Endothelial cell of umbilical vein (primary cell): Measurements from ENCODE around the gene SERPINA6. TPM values are rescaled to one million over a fixed set of nuclear protein-coding genes. Genes with fewer than 3 reads are reported as not detected.

Experiments
- BruUV-seq: library from RNA; stranded (reverse); fragments of 400-500 nt; replicated peaks from 2 replicates; lab custom pipeline; 2021; lab: Mats Ljungman, UMichigan
- CTCF ChIA-PET: fragments of 300-600, 350-600 bp; sonication (Branson Sonifier 250); formaldehyde crosslinking; loops from one replicate; lab custom pipeline; 2021; ENCODE audit warnings: antibody characterized with exemption, inconsistent platforms; lab: Charles Lee
- POLR2A ChIA-PET: fragments of 300-600, 350-600 bp; sonication (Branson Sonifier 250); formaldehyde crosslinking; loops from one replicate; lab custom pipeline; 2021; ENCODE audit warnings: antibody characterized with exemption, inconsistent platforms; lab: Charles Lee
- DNase-seq: peaks from one replicate; pipeline ENCODE4 v3.0.0-alpha.2; 2011; ENCODE audit warnings: low read depth, low spot score
- FAIRE-seq: peaks from 2 replicates; lab custom pipeline; 2011; peaks lifted over from hg19 to GRCh38; lab: Jason Lieb, UNC
- H2AFZ ChIP-seq: 2 replicates; pipeline ENCODE4 v1.6.0; 2012; ENCODE audit warnings: low read depth, low read length, control low read depth, inconsistent platforms
- H3K27ac ChIP-seq: 2 replicates; pipeline ENCODE4 v1.5.1; 2011; ENCODE audit warnings: low read depth, mild to moderate bottlenecking, control low read depth, low read length, moderate library complexity; ENCODE audit not compliant: insufficient read depth
- H3K27me3 ChIP-seq, 2 experiments: 2 replicates each; pipeline versions ENCODE4 v1.6.0 to v1.6.1; 2011; ENCODE audit warnings: low read length in 2 of 2, mixed read lengths in 1 of 2; ENCODE audit not compliant: control insufficient read depth in 2 of 2, insufficient read depth in 2 of 2
- H3K36me3 ChIP-seq, 2 experiments: 2 replicates in 1 of 2; 3 replicates in 1 of 2; pipeline ENCODE4 v1.5.1; 2011; ENCODE audit warnings: low read length in 2 of 2, mild to moderate bottlenecking in 1 of 2, moderate library complexity in 1 of 2; ENCODE audit not compliant: control insufficient read depth in 2 of 2, insufficient read depth in 2 of 2; ENCODE audit errors: extremely low read depth in 1 of 2
- H3K4me1 ChIP-seq: 3 replicates; pipeline ENCODE4 v1.5.1; 2011; ENCODE audit warnings: mild to moderate bottlenecking, low read length; ENCODE audit not compliant: control insufficient read depth, insufficient read depth; ENCODE audit errors: extremely low read depth
- H3K4me2 ChIP-seq: 2 replicates; pipeline ENCODE4 v1.6.1; 2011; ENCODE audit warnings: low read length, control low read depth, mixed read lengths; ENCODE audit not compliant: insufficient read depth
- H3K4me3 ChIP-seq, 3 experiments: fragments of 200-600 bp in 1 of 3; sonication (generic), shearing (Covaris generic) in 1 of 3; replicated peaks in 1 of 3; 2 replicates each; pipeline ENCODE4 v1.5.1; 2011 to 2016; ENCODE audit warnings: control low read depth in 3 of 3, low read length in 3 of 3, mild to moderate bottlenecking in 2 of 3, inconsistent platforms in 1 of 3, low read depth in 1 of 3, moderate library complexity in 1 of 3; ENCODE audit not compliant: insufficient read depth in 1 of 3
- H3K79me2 ChIP-seq: 2 replicates; pipeline ENCODE4 v1.6.0; 2012; ENCODE audit warnings: low read length, inconsistent platforms; ENCODE audit not compliant: control insufficient read depth, insufficient read depth
- H3K9ac ChIP-seq: replicated peaks from 2 replicates; pipeline ENCODE3; 2011; ENCODE audit warnings: low read length, control low read depth; ENCODE audit not compliant: insufficient read depth; ENCODE audit errors: extremely low read depth
- H3K9me1 ChIP-seq: replicated peaks from 3 replicates; pipeline ENCODE4 v1.6.0; 2011; ENCODE audit warnings: mild to moderate bottlenecking, low read length; ENCODE audit not compliant: control insufficient read depth, insufficient read depth; ENCODE audit errors: extremely low read depth
- H3K9me3 ChIP-seq: replicated peaks from 2 replicates; pipeline ENCODE4 v1.5.1; 2012; ENCODE audit warnings: low read length, inconsistent platforms; ENCODE audit not compliant: control insufficient read depth, insufficient read depth
- H4K20me1 ChIP-seq: replicated peaks from 2 replicates; pipeline ENCODE3; 2011; ENCODE audit warnings: mild to moderate bottlenecking, low read length; ENCODE audit not compliant: control insufficient read depth, insufficient read depth; ENCODE audit errors: extremely low read depth
- EZH2 ChIP-seq: IDR thresholded peaks from 2 replicates; pipeline ENCODE4 v1.6.1; 2012; ENCODE audit warnings: borderline replicate concordance, low read depth, mild to moderate bottlenecking, moderate library complexity, low read length, inconsistent platforms; ENCODE audit not compliant: severe bottlenecking
- FOS ChIP-seq: IDR thresholded peaks from 2 replicates; pipeline ENCODE4 v1.6.1; 2011; ENCODE audit warnings: mild to moderate bottlenecking, low read length, moderate library complexity, borderline replicate concordance; ENCODE audit not compliant: insufficient read depth
- GATA2 ChIP-seq: IDR thresholded peaks from 2 replicates; pipeline ENCODE4 v1.7.0; 2011; ENCODE audit warnings: low read depth, mild to moderate bottlenecking, moderate library complexity, mixed read lengths, low read length; ENCODE audit not compliant: insufficient read length, insufficient read depth
- JUN ChIP-seq: IDR thresholded peaks from 2 replicates; pipeline ENCODE4 v1.6.1; 2011; ENCODE audit warnings: borderline replicate concordance, low read depth; ENCODE audit not compliant: insufficient read length, insufficient read depth
- MYC ChIP-seq: IDR thresholded peaks from one replicate; pipeline ENCODE4 v1.6.1; 2011; ENCODE audit warnings: mild to moderate bottlenecking, low read depth, low read length
- POLR2A ChIP-seq: IDR thresholded peaks from 2 replicates; pipeline ENCODE4 v1.6.1; 2012; ENCODE audit warnings: low read depth, mild to moderate bottlenecking, control low read depth, low read length
- POLR2AphosphoS5 ChIP-seq: IDR thresholded peaks from 2 replicates; pipeline ENCODE4 v1.6.1; 2012; ENCODE audit warnings: low read depth, mild to moderate bottlenecking, control low read depth, low read length, moderate library complexity; ENCODE audit not compliant: insufficient read depth
- dilution Hi-C: fragments of 300-500 bp; cut with MboI; formaldehyde crosslinking; loops from one replicate; pipeline ENCODE4 v1.15.0; 2019; ENCODE audit warnings: low sequenced_read_pairs; ENCODE audit not compliant: extremely low pct_ligation_motif_present
- intact Hi-C: fragments of 100-400 bp; cut with micrococcal nuclease; formaldehyde crosslinking; loops from one replicate; pipeline ENCODE4 v1.10.0; 2022
- polyA plus RNA-seq, 4 experiments: library from polyadenylated mRNA; depleted of rRNA in 3 of 4; stranded (reverse) in 3 of 4; unstranded in 1 of 4; fragments of >200 nt; gene quantifications; 2 replicates each; pipeline versions ENCODE4 v1.2.1 to v1.2.3, GENCODE V29; 2011 to 2012; ENCODE audit warnings: missing spikeins in 1 of 4
- total RNA-seq: library from RNA; stranded (reverse); gene quantifications from 2 replicates; pipeline ENCODE4 v1.2.3, GENCODE V29; 2021
- TF ChIP-seq, protein P1 (sequence below), 2 donors: IDR thresholded peaks; 1 replicate in 1 of 2; 2 replicates in 1 of 2; pipeline ENCODE4 v1.5.1; 2011; ENCODE audit warnings: low read length in 2 of 2, mild to moderate bottlenecking in 2 of 2, moderate library complexity in 2 of 2, control low read depth in 1 of 2, inconsistent platforms in 1 of 2, low read depth in 1 of 2; ENCODE audit not compliant: insufficient read depth in 1 of 2; ENCODE audit errors: extremely low read depth in 1 of 2
- TF ChIP-seq, protein P2 (sequence below): IDR thresholded peaks from 2 replicates; pipeline ENCODE4 v1.6.1; 2011; ENCODE audit not compliant: insufficient read depth, insufficient read length

The SERPINA6 gene
- total and polyA plus RNA-seq, 2 donors (not counting 3 experiments of a cell fraction or from before 2014, with no cell fraction given), result not detected

DNA sequence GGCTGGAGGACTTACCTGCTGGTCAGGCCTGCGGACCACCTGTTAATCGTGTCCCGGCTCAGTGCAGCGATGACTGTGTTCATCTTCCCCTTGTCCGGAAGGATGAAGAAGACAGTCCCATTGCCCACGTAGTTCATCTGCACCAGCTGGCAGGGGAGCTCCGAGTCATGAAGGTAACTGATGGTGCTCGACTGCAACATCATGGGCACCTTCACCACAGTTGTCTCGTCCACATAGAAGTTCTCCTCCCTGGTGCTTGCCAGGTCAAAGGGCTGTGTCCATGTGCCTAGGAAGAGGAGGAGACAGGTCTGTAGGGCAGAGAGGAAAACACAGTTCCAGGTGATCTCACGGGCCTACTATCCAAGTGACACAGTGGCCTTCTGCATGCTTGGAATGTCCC, 13.4 kb downstream of the SERPINA6 start:
- Histone ChIP-seq H3K79me2 (no peaks in the 10 kb centered on the region), H3K27me3 (no peaks in the 10 kb centered on the region), H2AFZ (no peak overlapping the region), H3K4me2 (no peak overlapping the region), H3K4me1 (no peaks in the 10 kb centered on the region), H3K9me3 (no peaks in the 10 kb centered on the region), H3K9ac (no peak overlapping the region), H3K36me3 (no peaks in the 10 kb centered on the region), H3K9me1 (no peaks in the 10 kb centered on the region), H3K4me3 (no peak overlapping the region), H4K20me1 (no peaks in the 10 kb centered on the region), H3K27ac (no peak overlapping the region)
- intact Hi-C loops (no loop called here), dilution Hi-C loops (no loop called here)
- ChIA-PET POLR2A (no interaction called here), CTCF (no interaction called here)
- no peak for DNase-seq
- TF ChIP-seq POLR2A (no peak), MYC (no peak), POLR2AphosphoS5 (no peak), GATA2 (no peak), JUN (no peak), EZH2 (no peak), FOS (no peak)
- TF ChIP-seq, protein P1, sequence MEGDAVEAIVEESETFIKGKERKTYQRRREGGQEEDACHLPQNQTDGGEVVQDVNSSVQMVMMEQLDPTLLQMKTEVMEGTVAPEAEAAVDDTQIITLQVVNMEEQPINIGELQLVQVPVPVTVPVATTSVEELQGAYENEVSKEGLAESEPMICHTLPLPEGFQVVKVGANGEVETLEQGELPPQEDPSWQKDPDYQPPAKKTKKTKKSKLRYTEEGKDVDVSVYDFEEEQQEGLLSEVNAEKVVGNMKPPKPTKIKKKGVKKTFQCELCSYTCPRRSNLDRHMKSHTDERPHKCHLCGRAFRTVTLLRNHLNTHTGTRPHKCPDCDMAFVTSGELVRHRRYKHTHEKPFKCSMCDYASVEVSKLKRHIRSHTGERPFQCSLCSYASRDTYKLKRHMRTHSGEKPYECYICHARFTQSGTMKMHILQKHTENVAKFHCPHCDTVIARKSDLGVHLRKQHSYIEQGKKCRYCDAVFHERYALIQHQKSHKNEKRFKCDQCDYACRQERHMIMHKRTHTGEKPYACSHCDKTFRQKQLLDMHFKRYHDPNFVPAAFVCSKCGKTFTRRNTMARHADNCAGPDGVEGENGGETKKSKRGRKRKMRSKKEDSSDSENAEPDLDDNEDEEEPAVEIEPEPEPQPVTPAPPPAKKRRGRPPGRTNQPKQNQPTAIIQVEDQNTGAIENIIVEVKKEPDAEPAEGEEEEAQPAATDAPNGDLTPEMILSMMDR (IDR thresholded peaks at IDR 0.05; ENCODE audit: extremely low read depth in 1 of 2, insufficient read depth in 1 of 2, low read depth in 1 of 2, low read length in 2 of 2), result no peak
- TF ChIP-seq, protein P2, sequence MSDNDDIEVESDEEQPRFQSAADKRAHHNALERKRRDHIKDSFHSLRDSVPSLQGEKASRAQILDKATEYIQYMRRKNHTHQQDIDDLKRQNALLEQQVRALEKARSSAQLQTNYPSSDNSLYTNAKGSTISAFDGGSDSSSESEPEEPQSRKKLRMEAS, result no peak
- no peak for FAIRE-seq
- BruUV-seq, result no TSS peak
